Lung (tissue), 12 donors: ENCODE data around the gene VKORC1. TPM values are rescaled to one million over a fixed set of nuclear protein-coding genes. Genes with fewer than 3 reads are reported as not detected.

Experiments used
- ATAC-seq: fragments of 200-7000 bp; cut with Tn5 transposase; one replicate; pipeline ENCODE4 v1.9.1; 2020; ENCODE audit warnings: moderate number of reproducible peaks; ENCODE audit not compliant: insufficient read depth, low FRiP score
- DNase-seq, 3 donors: peaks; one replicate each; pipeline ENCODE4 v3.0.0-alpha.2; 2013 to 2017
- H3K27ac ChIP-seq, 2 donors: one replicate each; pipeline ENCODE4 v1.5.1; 2013; ENCODE audit warnings: mild to moderate bottlenecking in 2 of 2, moderate library complexity in 2 of 2, control low read depth in 1 of 2, inconsistent platforms in 1 of 2, low read depth in 1 of 2, low read length in 1 of 2
- H3K27me3 ChIP-seq, 3 donors: one replicate each; pipeline ENCODE4 v1.5.1; 2013; ENCODE audit warnings: low read length in 2 of 3; ENCODE audit not compliant: control insufficient read depth in 3 of 3, insufficient read depth in 3 of 3
- H3K36me3 ChIP-seq, 4 donors: one replicate each; pipeline ENCODE4 v1.5.1; 2013; ENCODE audit warnings: low read length in 4 of 4, mild to moderate bottlenecking in 1 of 4, moderate library complexity in 1 of 4; ENCODE audit not compliant: control insufficient read depth in 4 of 4, insufficient read depth in 4 of 4
- H3K4me1 ChIP-seq, 5 donors: one replicate each; pipeline ENCODE4 v1.5.1; 2013; ENCODE audit warnings: low read length in 5 of 5, mild to moderate bottlenecking in 2 of 5, moderate library complexity in 1 of 5; ENCODE audit not compliant: control insufficient read depth in 5 of 5, insufficient read depth in 5 of 5
- H3K4me3 ChIP-seq: one replicate; pipeline ENCODE4 v1.5.1; 2013; ENCODE audit warnings: mild to moderate bottlenecking, control low read depth, moderate library complexity
- H3K9ac ChIP-seq, 2 donors: one replicate each; pipeline ENCODE4 v1.5.1; 2013; ENCODE audit warnings: low read length in 2 of 2, control low read depth in 1 of 2; ENCODE audit not compliant: insufficient read depth in 1 of 2
- H3K9me3 ChIP-seq, 4 donors: one replicate each; pipeline ENCODE4 v1.5.1; 2013; ENCODE audit warnings: low read length in 3 of 4, mild to moderate bottlenecking in 1 of 4, moderate library complexity in 1 of 4; ENCODE audit not compliant: control insufficient read depth in 4 of 4, insufficient read depth in 3 of 4
- CTCF ChIP-seq: IDR thresholded peaks from 2 replicates; pipeline ENCODE4 v1.5.1; 2012; ENCODE audit warnings: mild to moderate bottlenecking; ENCODE audit errors: control extremely low read depth, extremely low read depth
- WGBS, 2 donors: extraction: QIAGEN DNeasy Blood & Tissue Kit; methylation state at CpG; one replicate each; pipeline ENCODE4 v1.1.7; 2013; 5-methylcytosine and 5-hydroxymethylcytosine counted together
- polyA plus RNA-seq, 2 donors: library from polyadenylated mRNA; stranded (reverse); fragments of 200-250 nt; gene quantifications; one replicate each; pipeline ENCODE4 v1.2.1, GENCODE V29; 2013
- total RNA-seq, 2 donors: library from RNA; depleted of rRNA in 1 of 2; stranded (reverse); fragments of >200 nt in 1 of 2; gene quantifications; one replicate each; pipeline ENCODE4 v1.2.1, GENCODE V29; 2014 to 2021
- donor health status: control.
- donor health status: control.
- donor health status: Bipolar disorder and iron deficiency.
- donor health status: healthy.
- donor health status: DM: yes; HTN: yes; CAD: no.

The VKORC1 gene
- total and polyA plus RNA-seq, 4 donors: 49.4 to 118 (median 70.5) TPM

- 82 to 87% methylated on average over 6 of the region's 6 CpGs for WGBS, 2 donors
- Histone ChIP-seq H3K4me3 (no peak overlapping the region), H3K9ac (no peak overlapping the region), H3K4me1 (peaks cover 0 to 42% (median 5%) of the 10 kb centered on the region in 5 donors), H3K27ac (no peak overlapping the region), H3K27me3 (no peaks in the 10 kb centered on the region), H3K9me3 (no peaks in the 10 kb centered on the region), H3K36me3 (peaks cover 10 to 29% (median 15%) of the 10 kb centered on the region in 4 donors)
- TF ChIP-seq CTCF: no peak
- ATAC-seq (no peak), DNase-seq (no peak)
Measured at GRCh38 chr16:31133046-31133501, 38.5 kb upstream of the VKORC1 start.

- ATAC-seq: no peak
- Histone ChIP-seq H3K27ac (peak overlapping the region in 1 of 2 donors; percentile 60), H3K4me3 (no peak overlapping the region), H3K9ac (no peak overlapping the region), H3K4me1 (peaks cover 0 to 42% (median 7%) of the 10 kb centered on the region in 5 donors), H3K27me3 (no peaks in the 10 kb centered on the region), H3K36me3 (peaks cover 15 to 29% (median 19%) of the 10 kb centered on the region in 4 donors), H3K9me3 (no peaks in the 10 kb centered on the region)
- 84 to 90% methylated on average over 20 of the region's 20 CpGs for WGBS, 2 donors
- TF ChIP-seq CTCF: no peak
- no peak for DNase-seq
Measured at GRCh38 chr16:31132303-31132979, 37.8 kb upstream of the VKORC1 start.

GRCh38 chr16:31131841-31132271 lies 37.3 kb upstream of the VKORC1 start:
- 82 to 84% methylated on average over 5 of the region's 5 CpGs for WGBS, 2 donors

More at GRCh38 chr16:31131841-31132271, 37.3 kb upstream of the VKORC1 start:
- TF ChIP-seq CTCF: no peak
- Histone ChIP-seq H3K36me3 (peaks cover 15 to 34% (median 23%) of the 10 kb centered on the region in 4 donors), H3K4me3 (no peak overlapping the region), H3K27ac (peak overlapping the region in 1 of 2 donors; percentile 60), H3K9me3 (no peaks in the 10 kb centered on the region), H3K9ac (no peak overlapping the region), H3K4me1 (peaks cover 0 to 42% (median 7%) of the 10 kb centered on the region in 5 donors), H3K27me3 (no peaks in the 10 kb centered on the region)
- no peak for ATAC-seq
- DNase-seq: no peak
